HepG2 (cell line): ENCODE measurements around the gene FAM193A.

Experiments
- EP300 ChIP-seq, 3 experiments: sonication (generic) in 1 of 3; formaldehyde crosslinking in 1 of 3; IDR thresholded peaks; 2 replicates each; pipeline versions ENCODE4 v1.5.1 to v1.6.1; 2011 to 2020; ENCODE audit warnings: low read depth in 2 of 3, low read length in 2 of 3, borderline replicate concordance in 1 of 3, improper control_type of control experiment in 1 of 3, mild to moderate bottlenecking in 1 of 3, missing genetic modification reagents in 1 of 3, moderate library complexity in 1 of 3
- HOXA3 ChIP-seq: sonication (generic); formaldehyde crosslinking; IDR thresholded peaks from 2 replicates; pipeline ENCODE4 v1.5.0; 2020; ENCODE audit warnings: missing genetic modification reagents
- KDM3A ChIP-seq: IDR thresholded peaks from 2 replicates; pipeline ENCODE4 v1.6.1; 2018; ENCODE audit warnings: low read depth, missing compliant biosample characterization
- NONO ChIP-seq, 2 experiments: fragments of 450-650 bp in 1 of 2; sonication (generic) in 1 of 2; formaldehyde crosslinking in 1 of 2; IDR thresholded peaks in 1 of 2; conservative IDR thresholded peaks in 1 of 2; 2 replicates each; pipeline versions ENCODE4 v1.6.1 to v1.8.0; 2017 to 2022; ENCODE audit warnings: mild to moderate bottlenecking in 1 of 2, missing genetic modification reagents in 1 of 2, moderate library complexity in 1 of 2
- PHF8 ChIP-seq: sonication (generic); formaldehyde crosslinking; IDR thresholded peaks from 2 replicates; pipeline ENCODE4 v1.5.0; 2020; ENCODE audit warnings: missing genetic modification reagents
- PLRG1 ChIP-seq: fragments of 450-650 bp; conservative IDR thresholded peaks from 2 replicates; pipeline ENCODE4 v1.6.1; 2016
- RBFOX2 ChIP-seq: fragments of 200-400 bp; formaldehyde crosslinking; IDR thresholded peaks from 2 replicates; pipeline ENCODE4 v1.6.1; 2017; ENCODE audit warnings: low read depth, mild to moderate bottlenecking, low read length
- RFX5 ChIP-seq: IDR thresholded peaks from 2 replicates; pipeline ENCODE4 v1.6.1; 2011; ENCODE audit warnings: low read depth, low read length, improper control_type of control experiment
- ZNF3 ChIP-seq: IDR thresholded peaks from 2 replicates; pipeline ENCODE4 v1.7.0; 2017; ENCODE audit warnings: inconsistent platforms
- ZNF549 ChIP-seq: sonication (generic); formaldehyde crosslinking; IDR thresholded peaks from 2 replicates; pipeline ENCODE4 v1.5.0; 2020; ENCODE audit warnings: missing genetic modification reagents
- TF ChIP-seq, protein P1 (sequence below): sonication (generic); formaldehyde crosslinking; IDR thresholded peaks from 2 replicates; pipeline ENCODE4 v1.9.0; 2021; ENCODE audit warnings: missing genetic modification reagents, borderline replicate concordance

- TF ChIP-seq EP300 (IDR thresholded peaks at IDR 0.05; ENCODE audit: low read depth in 2 of 2, low read length in 2 of 2) (no peak), EP300 (CRISPR knock-in tag; IDR thresholded peaks at IDR 0.05; ENCODE audit: borderline replicate concordance) (no peak), NONO (IDR thresholded peaks at IDR 0.05) (no peak), NONO (CRISPR knock-in tag; conservative IDR thresholded peaks at IDR 0.05) (no peak), RBFOX2 (no peak), PHF8 (CRISPR knock-in tag) (no peak), PLRG1 (no peak), ZNF549 (CRISPR knock-in tag) (no peak), ZNF3 (CRISPR knock-in tag) (no peak), KDM3A (CRISPR knock-in tag) (no peak), RFX5 (no peak), HOXA3 (CRISPR knock-in tag) (no peak)
- TF ChIP-seq, protein P1, sequence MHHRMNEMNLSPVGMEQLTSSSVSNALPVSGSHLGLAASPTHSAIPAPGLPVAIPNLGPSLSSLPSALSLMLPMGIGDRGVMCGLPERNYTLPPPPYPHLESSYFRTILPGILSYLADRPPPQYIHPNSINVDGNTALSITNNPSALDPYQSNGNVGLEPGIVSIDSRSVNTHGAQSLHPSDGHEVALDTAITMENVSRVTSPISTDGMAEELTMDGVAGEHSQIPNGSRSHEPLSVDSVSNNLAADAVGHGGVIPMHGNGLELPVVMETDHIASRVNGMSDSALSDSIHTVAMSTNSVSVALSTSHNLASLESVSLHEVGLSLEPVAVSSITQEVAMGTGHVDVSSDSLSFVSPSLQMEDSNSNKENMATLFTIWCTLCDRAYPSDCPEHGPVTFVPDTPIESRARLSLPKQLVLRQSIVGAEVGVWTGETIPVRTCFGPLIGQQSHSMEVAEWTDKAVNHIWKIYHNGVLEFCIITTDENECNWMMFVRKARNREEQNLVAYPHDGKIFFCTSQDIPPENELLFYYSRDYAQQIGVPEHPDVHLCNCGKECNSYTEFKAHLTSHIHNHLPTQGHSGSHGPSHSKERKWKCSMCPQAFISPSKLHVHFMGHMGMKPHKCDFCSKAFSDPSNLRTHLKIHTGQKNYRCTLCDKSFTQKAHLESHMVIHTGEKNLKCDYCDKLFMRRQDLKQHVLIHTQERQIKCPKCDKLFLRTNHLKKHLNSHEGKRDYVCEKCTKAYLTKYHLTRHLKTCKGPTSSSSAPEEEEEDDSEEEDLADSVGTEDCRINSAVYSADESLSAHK (CRISPR knock-in tag): no peak
Observed at GRCh38 chr4:2651546-2651945, 115.1 kb downstream of the FAM193A start.
